SW480 (cell line): ENCODE measurements around the gene STARD13.

Experiments
- DNase-seq: peaks from one replicate; pipeline ENCODE4 v3.0.0-alpha.2; 2016; ENCODE audit warnings: low spot score

The STARD13 gene

GRCh38 chr13:33285420-33286124 lies at the start of gene STARD13:
TSS of gene STARD13 (minus strand) at chr13:33285755. CDS start at chr13:33285638, 117 bp downstream.
- peak; percentile 93 for DNase-seq

GRCh38 chr13:33334831-33335230 lies 49.3 kb upstream of the STARD13 start:
- no peak for DNase-seq

- DNase-seq: no peak
Measured at GRCh38 chr13:33331962-33332361, 46.4 kb upstream of the STARD13 start.

GRCh38 chr13:33330483-33330882 lies 44.9 kb upstream of the STARD13 start:
- DNase-seq: no peak

GRCh38 chr13:33328701-33329100 lies 43.1 kb upstream of the STARD13 start:
- DNase-seq: no peak

- DNase-seq: no peak
Measured at GRCh38 chr13:33326723-33327122, 41.2 kb upstream of the STARD13 start.

- no peak for DNase-seq
Measured at GRCh38 chr13:33326246-33326645, 40.7 kb upstream of the STARD13 start.

- DNase-seq: no peak
Measured at GRCh38 chr13:33323801-33324510, 38.4 kb upstream of the STARD13 start.

GRCh38 chr13:33322965-33323668 lies 37.6 kb upstream of the STARD13 start:
- no peak for DNase-seq

- no peak for DNase-seq
Measured at GRCh38 chr13:33322543-33322809, 36.9 kb upstream of the STARD13 start.

GRCh38 chr13:33321686-33322542 lies 36.4 kb upstream of the STARD13 start:
- no peak for DNase-seq

GRCh38 chr13:33319859-33320258 lies 34.3 kb upstream of the STARD13 start:
- no peak for DNase-seq

GRCh38 chr13:33318744-33319143 lies 33.2 kb upstream of the STARD13 start:
- no peak for DNase-seq

- DNase-seq: no peak
Measured at GRCh38 chr13:33318037-33318436, 32.5 kb upstream of the STARD13 start.

GRCh38 chr13:33316890-33317289 lies 31.3 kb upstream of the STARD13 start:
- no peak for DNase-seq

- no peak for DNase-seq
Measured at GRCh38 chr13:33313504-33313903, 27.9 kb upstream of the STARD13 start.

- no peak for DNase-seq
Measured at GRCh38 chr13:33312861-33313212, 27.3 kb upstream of the STARD13 start.

- peak; percentile 10 for DNase-seq
Measured at GRCh38 chr13:33312150-33312860, 26.8 kb upstream of the STARD13 start.

GRCh38 chr13:33311040-33311439 lies 25.5 kb upstream of the STARD13 start:
- no peak for DNase-seq

- DNase-seq: no peak
Measured at GRCh38 chr13:33310245-33311038, 24.9 kb upstream of the STARD13 start.

GRCh38 chr13:33308863-33309262 lies 23.3 kb upstream of the STARD13 start:
- no peak for DNase-seq
